ENCODE results near the gene SLC34A2. TPM values are rescaled to one million over a fixed set of nuclear protein-coding genes. Genes with fewer than 3 reads are reported as not detected.
A peak's percentile ranks its signal among the peaks of the same experiment; 100 is the strongest.

Gene SLC34A2
- total RNA-seq, 1 donor from 2014 or later = 2,258 TPM

- Histone ChIP-seq H3K4me3 (no peak overlapping the region), H3K4me1 (no peaks in the 10 kb centered on the region), H3K9me3 (peaks cover 6% of the 10 kb centered on the region), H3K36me3 (no peaks in the 10 kb centered on the region), H3K27ac (no peak overlapping the region), H3K27me3 (ENCODE audit: low read depth) (no peaks in the 10 kb centered on the region)
- intact Hi-C loops (cut with DNase I) = no loop called here
- ATAC-seq (peak; percentile 21 to 24), DNase-seq (no peak)
- TF ChIP-seq CTCF (IDR thresholded peaks at IDR 0.05) = no peak
Measured at GRCh38 chr4:25694466-25694865, 38.8 kb downstream of the SLC34A2 start.

GRCh38 chr4:25696409-25696808, 40.8 kb downstream of the SLC34A2 start:
- H3K4me3 ChIP-seq = no peak overlapping the region
- intact Hi-C loops (cut with DNase I) = no loop called here
- H3K9me3 ChIP-seq = peaks cover 3% of the 10 kb centered on the region
- no peaks in the 10 kb centered on the region for H3K27me3 ChIP-seq (ENCODE audit: low read depth)
- H3K36me3 ChIP-seq = no peaks in the 10 kb centered on the region
- no peaks in the 10 kb centered on the region for H3K4me1 ChIP-seq
- ATAC-seq (no peak), DNase-seq (no peak)
- no peak for TF ChIP-seq CTCF (IDR thresholded peaks at IDR 0.05)
- H3K27ac ChIP-seq = no peak overlapping the region

GRCh38 chr4:25697516-25697915, 41.9 kb downstream of the SLC34A2 start:
- TF ChIP-seq CTCF (IDR thresholded peaks at IDR 0.05) = no peak
- Histone ChIP-seq H3K4me1 (no peaks in the 10 kb centered on the region), H3K36me3 (no peaks in the 10 kb centered on the region), H3K9me3 (no peaks in the 10 kb centered on the region), H3K27me3 (ENCODE audit: low read depth) (no peaks in the 10 kb centered on the region), H3K4me3 (no peak overlapping the region), H3K27ac (no peak overlapping the region)
- ATAC-seq (no peak), DNase-seq (no peak)
- intact Hi-C loops (cut with DNase I) = no loop called here

GRCh38 chr4:25700661-25701060, 45.0 kb downstream of the SLC34A2 start:
- ATAC-seq = no peak
- no peak for TF ChIP-seq CTCF (IDR thresholded peaks at IDR 0.05)
- intact Hi-C loops (cut with DNase I) = no loop called here
- Histone ChIP-seq H3K36me3 (no peaks in the 10 kb centered on the region), H3K9me3 (no peaks in the 10 kb centered on the region), H3K27ac (no peak overlapping the region), H3K27me3 (ENCODE audit: low read depth) (no peaks in the 10 kb centered on the region), H3K4me1 (no peaks in the 10 kb centered on the region), H3K4me3 (no peak overlapping the region)
- no peak for DNase-seq

GRCh38 chr4:25702848-25703247, 47.2 kb downstream of the SLC34A2 start:
- no peak overlapping the region for H3K27ac ChIP-seq
- H3K36me3 ChIP-seq = no peaks in the 10 kb centered on the region
- DNase-seq (no peak), ATAC-seq (no peak)
- TF ChIP-seq CTCF (IDR thresholded peaks at IDR 0.05) = no peak
- H3K4me1 ChIP-seq = no peaks in the 10 kb centered on the region
- intact Hi-C loops (cut with DNase I) = no loop called here
- H3K9me3 ChIP-seq = no peaks in the 10 kb centered on the region
- H3K4me3 ChIP-seq = no peak overlapping the region
- H3K27me3 ChIP-seq (ENCODE audit: low read depth) = no peaks in the 10 kb centered on the region
